ENCODE data around the gene SMC6.

The SMC6 gene, protein sequence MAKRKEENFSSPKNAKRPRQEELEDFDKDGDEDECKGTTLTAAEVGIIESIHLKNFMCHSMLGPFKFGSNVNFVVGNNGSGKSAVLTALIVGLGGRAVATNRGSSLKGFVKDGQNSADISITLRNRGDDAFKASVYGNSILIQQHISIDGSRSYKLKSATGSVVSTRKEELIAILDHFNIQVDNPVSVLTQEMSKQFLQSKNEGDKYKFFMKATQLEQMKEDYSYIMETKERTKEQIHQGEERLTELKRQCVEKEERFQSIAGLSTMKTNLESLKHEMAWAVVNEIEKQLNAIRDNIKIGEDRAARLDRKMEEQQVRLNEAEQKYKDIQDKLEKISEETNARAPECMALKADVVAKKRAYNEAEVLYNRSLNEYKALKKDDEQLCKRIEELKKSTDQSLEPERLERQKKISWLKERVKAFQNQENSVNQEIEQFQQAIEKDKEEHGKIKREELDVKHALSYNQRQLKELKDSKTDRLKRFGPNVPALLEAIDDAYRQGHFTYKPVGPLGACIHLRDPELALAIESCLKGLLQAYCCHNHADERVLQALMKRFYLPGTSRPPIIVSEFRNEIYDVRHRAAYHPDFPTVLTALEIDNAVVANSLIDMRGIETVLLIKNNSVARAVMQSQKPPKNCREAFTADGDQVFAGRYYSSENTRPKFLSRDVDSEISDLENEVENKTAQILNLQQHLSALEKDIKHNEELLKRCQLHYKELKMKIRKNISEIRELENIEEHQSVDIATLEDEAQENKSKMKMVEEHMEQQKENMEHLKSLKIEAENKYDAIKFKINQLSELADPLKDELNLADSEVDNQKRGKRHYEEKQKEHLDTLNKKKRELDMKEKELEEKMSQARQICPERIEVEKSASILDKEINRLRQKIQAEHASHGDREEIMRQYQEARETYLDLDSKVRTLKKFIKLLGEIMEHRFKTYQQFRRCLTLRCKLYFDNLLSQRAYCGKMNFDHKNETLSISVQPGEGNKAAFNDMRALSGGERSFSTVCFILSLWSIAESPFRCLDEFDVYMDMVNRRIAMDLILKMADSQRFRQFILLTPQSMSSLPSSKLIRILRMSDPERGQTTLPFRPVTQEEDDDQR

DNA sequence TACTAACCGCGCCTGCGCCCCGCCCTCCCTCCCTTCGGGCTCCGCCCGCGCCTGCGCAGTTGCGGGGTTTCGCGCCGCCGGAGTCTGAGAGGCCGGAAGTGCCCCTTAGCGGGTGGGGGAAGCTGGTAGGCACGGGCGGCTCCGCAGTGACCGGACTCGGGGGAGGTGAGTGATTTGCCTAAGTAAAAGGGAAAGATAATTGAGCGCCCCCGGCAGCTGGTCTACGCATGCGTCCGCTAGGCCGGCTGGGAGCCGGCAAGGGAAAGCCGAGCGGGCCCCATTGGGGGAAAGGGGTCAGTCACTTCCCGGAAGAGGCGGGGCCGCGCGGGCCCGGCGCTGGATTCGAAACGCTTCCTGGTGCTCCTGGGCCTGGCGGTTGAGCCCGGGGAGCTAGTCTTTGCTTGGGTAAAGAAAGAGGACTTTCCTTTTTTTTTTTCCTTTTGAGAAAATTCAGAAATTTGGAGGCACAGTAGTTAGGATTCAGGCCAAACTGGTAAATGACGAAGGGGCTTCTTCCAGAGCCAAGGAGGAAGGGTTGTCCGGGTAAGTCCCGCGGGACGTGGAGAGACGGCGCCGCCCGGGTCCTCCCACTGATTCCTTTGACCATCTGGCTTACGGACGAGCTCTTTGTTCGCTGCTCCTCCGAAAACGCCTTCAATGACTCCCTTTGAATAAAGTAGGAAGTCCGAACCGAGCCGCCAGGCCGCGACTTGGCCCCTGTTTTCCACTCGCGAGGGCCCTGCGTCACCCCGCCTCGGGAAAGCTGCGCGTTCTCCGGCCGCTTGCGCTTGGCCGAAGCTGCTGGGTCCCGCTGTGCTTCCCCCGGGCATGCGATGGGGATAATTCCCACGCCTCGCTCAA lies at the start of gene SMC6, which contains the start of gene GEN1:
SMC6 (minus strand) TSS at position 8 of the 861 bp plus-strand sequence. CDS start 7,864 bp downstream, outside the sequence.
GEN1 (plus strand) TSS at position 336 of the 861 bp plus-strand sequence. CDS start 5,806 bp downstream, outside the sequence.
- TF ChIP-seq, protein P1, sequence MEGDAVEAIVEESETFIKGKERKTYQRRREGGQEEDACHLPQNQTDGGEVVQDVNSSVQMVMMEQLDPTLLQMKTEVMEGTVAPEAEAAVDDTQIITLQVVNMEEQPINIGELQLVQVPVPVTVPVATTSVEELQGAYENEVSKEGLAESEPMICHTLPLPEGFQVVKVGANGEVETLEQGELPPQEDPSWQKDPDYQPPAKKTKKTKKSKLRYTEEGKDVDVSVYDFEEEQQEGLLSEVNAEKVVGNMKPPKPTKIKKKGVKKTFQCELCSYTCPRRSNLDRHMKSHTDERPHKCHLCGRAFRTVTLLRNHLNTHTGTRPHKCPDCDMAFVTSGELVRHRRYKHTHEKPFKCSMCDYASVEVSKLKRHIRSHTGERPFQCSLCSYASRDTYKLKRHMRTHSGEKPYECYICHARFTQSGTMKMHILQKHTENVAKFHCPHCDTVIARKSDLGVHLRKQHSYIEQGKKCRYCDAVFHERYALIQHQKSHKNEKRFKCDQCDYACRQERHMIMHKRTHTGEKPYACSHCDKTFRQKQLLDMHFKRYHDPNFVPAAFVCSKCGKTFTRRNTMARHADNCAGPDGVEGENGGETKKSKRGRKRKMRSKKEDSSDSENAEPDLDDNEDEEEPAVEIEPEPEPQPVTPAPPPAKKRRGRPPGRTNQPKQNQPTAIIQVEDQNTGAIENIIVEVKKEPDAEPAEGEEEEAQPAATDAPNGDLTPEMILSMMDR (IDR thresholded peaks at IDR 0.05; ENCODE audit: borderline replicate concordance, insufficient read depth, low read depth, low read length): no peak
- H3K4me3 ChIP-seq (ENCODE audit: low read depth, low read length): peak within 1 kb of the TSS; percentile 64

GRCh38 chr2:17800693-17801458 lies 47.3 kb upstream of the SMC6 start:
- H3K4me3 ChIP-seq (ENCODE audit: low read depth, low read length): no peak overlapping the region
- TF ChIP-seq, protein P1 (IDR thresholded peaks at IDR 0.05; ENCODE audit: borderline replicate concordance, insufficient read depth, low read depth, low read length): no peak

DNA sequence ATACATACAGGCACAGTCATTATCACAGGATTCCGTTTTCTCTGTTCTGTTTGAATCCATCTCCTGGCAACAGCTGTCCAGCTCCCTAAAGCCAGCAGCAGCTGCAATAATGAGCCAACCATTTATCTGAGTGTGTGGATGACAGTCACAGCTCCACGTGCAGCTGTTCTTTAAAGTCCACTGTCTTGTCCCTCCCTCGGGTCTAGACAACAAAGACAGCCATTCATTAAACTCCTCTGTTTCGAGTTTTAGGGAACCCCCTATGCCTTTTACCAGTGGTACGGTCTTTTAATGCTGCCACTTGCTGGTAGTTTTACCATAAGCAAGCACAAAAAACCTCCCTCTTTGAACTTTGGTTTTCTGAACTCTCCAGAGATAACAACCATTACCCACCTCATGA lies 46.6 kb upstream of the SMC6 start:
- H3K4me3 ChIP-seq (ENCODE audit: low read depth, low read length): no peak overlapping the region
- TF ChIP-seq, protein P1 (IDR thresholded peaks at IDR 0.05; ENCODE audit: borderline replicate concordance, insufficient read depth, low read depth, low read length): no peak

- TF ChIP-seq, protein P1 (IDR thresholded peaks at IDR 0.05; ENCODE audit: borderline replicate concordance, insufficient read depth, low read depth, low read length): no peak
- H3K4me3 ChIP-seq (ENCODE audit: low read depth, low read length): no peak overlapping the region
Observed at GRCh38 chr2:17799301-17800120, 45.9 kb upstream of the SMC6 start.

GRCh38 chr2:17798338-17798737 lies 44.7 kb upstream of the SMC6 start:
- TF ChIP-seq, protein P1 (IDR thresholded peaks at IDR 0.05; ENCODE audit: borderline replicate concordance, insufficient read depth, low read depth, low read length): no peak
- H3K4me3 ChIP-seq (ENCODE audit: low read depth, low read length): no peak overlapping the region
